DOHH2 (cell line): ENCODE results near the gene BCAR3.
"Not testable (repeated sequence)": the region's sequence is repeated elsewhere in the genome, so short reads cannot be mapped to it uniquely, and the experiment has no call there.

Experiments used
- H3F3A ChIP-seq: fragments of 200-600 bp; sonication (generic), shearing (Covaris generic); 2 replicates; pipeline ENCODE4 v1.6.0; 2016; ENCODE audit warnings: antibody characterized with exemption, mild to moderate bottlenecking; ENCODE audit not compliant: control insufficient read depth, insufficient read depth
- H3K27ac ChIP-seq: fragments of 200-600 bp; sonication (generic); 2 replicates; pipeline ENCODE4 v1.5.1; 2014; ENCODE audit warnings: low read depth, mild to moderate bottlenecking, low read length, moderate library complexity
- H3K27me3 ChIP-seq: fragments of 200-600 bp; sonication (generic); 2 replicates; pipeline ENCODE4 v1.6.1; 2014; ENCODE audit warnings: mild to moderate bottlenecking, low read length, mixed read lengths; ENCODE audit not compliant: control insufficient read depth
- H3K36me3 ChIP-seq: fragments of 200-600 bp; sonication (generic); 2 replicates; pipeline ENCODE4 v1.6.1; 2014; ENCODE audit warnings: mild to moderate bottlenecking, low read length, moderate library complexity, mixed read lengths; ENCODE audit not compliant: control insufficient read depth
- H3K4me1 ChIP-seq: fragments of 200-600 bp; sonication (generic); 2 replicates; pipeline ENCODE4 v1.6.1; 2014; ENCODE audit warnings: mild to moderate bottlenecking, low read length, mixed read lengths; ENCODE audit not compliant: control insufficient read depth
- H3K4me2 ChIP-seq: fragments of 200-600 bp; sonication (generic); 2 replicates; pipeline ENCODE4 v1.6.0; 2014; ENCODE audit warnings: mild to moderate bottlenecking, low read length, moderate library complexity
- H3K4me3 ChIP-seq: fragments of 200-600 bp; sonication (generic); 2 replicates; pipeline ENCODE4 v1.5.1; 2014; ENCODE audit warnings: mild to moderate bottlenecking, low read length, mixed read lengths
- H3K79me2 ChIP-seq: fragments of 200-600 bp; sonication (generic); 2 replicates; pipeline ENCODE4 v1.6.1; 2014; ENCODE audit warnings: mild to moderate bottlenecking, low read length, mixed read lengths; ENCODE audit not compliant: control insufficient read depth
- H3K9me2 ChIP-seq: fragments of 200-600 bp; sonication (generic); replicated peaks from 2 replicates; pipeline ENCODE4 v1.6.1; 2014; ENCODE audit warnings: mild to moderate bottlenecking, low read length, mixed read lengths; ENCODE audit not compliant: control insufficient read depth
- H3K9me3 ChIP-seq: fragments of 200-600 bp; sonication (generic); 2 replicates; pipeline ENCODE4 v1.6.1; 2014; ENCODE audit warnings: antibody characterized with exemption, low read length, mixed read lengths; ENCODE audit not compliant: control insufficient read depth, insufficient read depth
- H4K20me1 ChIP-seq: fragments of 200-600 bp; sonication (generic); 2 replicates; pipeline ENCODE4 v1.6.0; 2014; ENCODE audit warnings: low read depth, mild to moderate bottlenecking, antibody characterized with exemption, low read length, moderate library complexity; ENCODE audit not compliant: control insufficient read depth, insufficient read depth
- EZH2phosphoT487 ChIP-seq: fragments of 200-600 bp; sonication (generic); IDR thresholded peaks from 2 replicates; pipeline ENCODE4 v1.6.1; 2017; ENCODE audit warnings: borderline replicate concordance, mild to moderate bottlenecking, antibody characterized with exemption, low read length, moderate library complexity, mixed read lengths
- TF ChIP-seq, protein P1 (sequence below): fragments of 200-600 bp; sonication (generic); IDR thresholded peaks from one replicate; pipeline ENCODE4 v1.5.1; 2014; ENCODE audit warnings: antibody characterized with exemption, mild to moderate bottlenecking, low read depth, low read length; ENCODE audit not compliant: poor library complexity, severe bottlenecking

The BCAR3 gene

DNA sequence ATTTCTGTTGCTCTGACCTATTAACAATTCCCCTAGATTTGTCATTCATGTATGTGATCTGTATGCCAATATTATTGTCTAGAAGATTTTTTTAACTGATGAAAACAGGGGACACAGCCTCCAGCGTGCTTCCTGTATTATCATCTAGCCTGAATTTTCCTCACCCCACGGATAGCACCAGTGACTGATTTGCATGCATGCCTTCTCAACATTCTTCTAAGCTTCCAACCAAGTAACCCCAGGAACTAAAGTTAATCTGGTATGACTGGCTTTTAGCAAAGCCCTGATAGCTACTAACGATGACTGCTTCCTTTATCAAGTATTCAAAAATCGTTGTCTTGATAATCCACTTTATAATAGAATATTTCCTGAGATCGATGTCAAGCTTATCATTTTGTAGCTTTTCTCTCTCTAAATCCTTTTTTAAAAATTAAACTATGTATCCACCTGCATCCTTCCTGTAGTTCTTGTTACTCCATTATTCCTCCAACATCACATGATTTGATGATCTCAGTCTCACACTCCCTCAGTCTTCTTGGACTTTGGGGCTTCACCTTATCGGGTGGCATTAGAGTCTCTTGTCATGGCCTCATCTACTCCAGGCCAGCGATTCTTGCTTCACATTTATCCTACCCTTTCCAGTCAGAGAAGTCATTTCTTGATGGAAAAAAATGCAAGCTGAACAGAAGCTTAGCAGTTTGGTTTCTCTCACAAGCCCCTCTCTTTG lies 19.0 kb downstream of the BCAR3 start:
- Histone ChIP-seq H3F3A (no peaks in the 10 kb centered on the region), H3K4me1 (no peaks in the 10 kb centered on the region), H3K4me3 (no peak overlapping the region), H3K27me3 (no peaks in the 10 kb centered on the region), H3K79me2 (peaks cover 97% of the 10 kb centered on the region), H4K20me1 (0 out of 2 replicates have a peak, but pooled peaks cover 8% of the 10 kb centered on the region), H3K36me3 (peaks cover 86% of the 10 kb centered on the region), H3K9me2 (no peaks in the 10 kb centered on the region), H3K9me3 (no peaks in the 10 kb centered on the region), H3K4me2 (no peak overlapping the region), H3K27ac (no peak overlapping the region)
- TF ChIP-seq, protein P1, sequence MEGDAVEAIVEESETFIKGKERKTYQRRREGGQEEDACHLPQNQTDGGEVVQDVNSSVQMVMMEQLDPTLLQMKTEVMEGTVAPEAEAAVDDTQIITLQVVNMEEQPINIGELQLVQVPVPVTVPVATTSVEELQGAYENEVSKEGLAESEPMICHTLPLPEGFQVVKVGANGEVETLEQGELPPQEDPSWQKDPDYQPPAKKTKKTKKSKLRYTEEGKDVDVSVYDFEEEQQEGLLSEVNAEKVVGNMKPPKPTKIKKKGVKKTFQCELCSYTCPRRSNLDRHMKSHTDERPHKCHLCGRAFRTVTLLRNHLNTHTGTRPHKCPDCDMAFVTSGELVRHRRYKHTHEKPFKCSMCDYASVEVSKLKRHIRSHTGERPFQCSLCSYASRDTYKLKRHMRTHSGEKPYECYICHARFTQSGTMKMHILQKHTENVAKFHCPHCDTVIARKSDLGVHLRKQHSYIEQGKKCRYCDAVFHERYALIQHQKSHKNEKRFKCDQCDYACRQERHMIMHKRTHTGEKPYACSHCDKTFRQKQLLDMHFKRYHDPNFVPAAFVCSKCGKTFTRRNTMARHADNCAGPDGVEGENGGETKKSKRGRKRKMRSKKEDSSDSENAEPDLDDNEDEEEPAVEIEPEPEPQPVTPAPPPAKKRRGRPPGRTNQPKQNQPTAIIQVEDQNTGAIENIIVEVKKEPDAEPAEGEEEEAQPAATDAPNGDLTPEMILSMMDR = no peak
- TF ChIP-seq EZH2phosphoT487 = no peak

DNA sequence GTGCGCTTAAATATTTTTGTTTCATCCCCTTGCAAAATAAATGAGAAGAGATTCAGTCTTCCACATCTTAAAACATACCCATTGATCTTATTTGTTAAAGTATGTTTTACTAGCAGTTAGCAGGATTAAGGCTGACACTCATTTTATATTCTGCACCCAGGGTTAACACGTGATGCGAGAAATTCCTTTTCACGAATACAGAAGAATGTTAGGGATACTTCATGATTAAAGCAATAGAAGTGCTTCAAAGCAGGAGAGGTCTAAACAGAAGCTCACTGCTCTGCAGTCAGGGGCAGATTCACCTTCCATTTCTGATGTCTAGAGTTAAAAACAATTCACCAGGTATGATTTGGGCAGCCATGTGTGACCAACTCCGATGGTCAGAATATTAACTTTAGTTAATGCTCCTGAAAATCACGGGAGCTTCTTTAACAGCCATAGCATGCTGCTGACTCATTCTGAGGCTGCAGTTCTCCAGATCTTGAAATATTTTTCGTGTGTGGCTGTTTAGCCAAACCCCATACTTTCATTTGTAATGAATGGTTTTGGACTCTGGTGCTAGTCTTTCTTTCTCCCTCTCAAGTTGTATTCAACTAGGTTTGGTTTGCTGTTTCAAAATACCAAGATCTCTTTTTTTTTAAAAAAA lies 19.7 kb downstream of the BCAR3 start:
- Histone ChIP-seq H3K27me3 (no peaks in the 10 kb centered on the region), H4K20me1 (peaks cover 7% of the 10 kb centered on the region; the same call in 1 of the 2 replicates), H3F3A (0 out of 2 replicates have a peak, but pooled peaks cover 6% of the 10 kb centered on the region), H3K9me3 (no peaks in the 10 kb centered on the region), H3K4me1 (no peaks in the 10 kb centered on the region), H3K27ac (no peak overlapping the region), H3K4me2 (no peak overlapping the region), H3K4me3 (no peak overlapping the region), H3K79me2 (peaks cover 97% of the 10 kb centered on the region), H3K9me2 (no peaks in the 10 kb centered on the region), H3K36me3 (peaks cover 85% of the 10 kb centered on the region)
- no peak for TF ChIP-seq EZH2phosphoT487

DNA sequence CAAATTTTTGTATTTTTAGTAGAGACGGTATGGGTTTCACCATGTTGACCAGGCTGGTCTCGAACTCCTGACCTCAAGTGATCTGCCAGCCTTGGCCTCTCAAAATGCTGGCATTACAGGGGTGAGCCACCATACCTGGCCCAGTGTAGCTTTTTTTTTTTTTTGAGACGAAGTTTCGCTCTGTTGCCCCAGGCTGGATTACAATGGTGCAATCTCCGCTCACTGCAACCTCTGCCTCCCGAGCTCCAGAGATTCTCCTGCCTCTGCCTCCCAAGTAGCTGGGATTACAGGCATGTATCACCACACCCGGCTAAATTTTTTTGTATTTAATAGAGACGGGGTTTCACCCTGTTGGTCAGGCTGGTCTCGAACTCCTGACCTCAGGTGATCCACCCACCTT lies 20.3 kb downstream of the BCAR3 start:
- H3K27me3 ChIP-seq, H3K9me3 ChIP-seq, H3K9me2 ChIP-seq, H3K4me2 ChIP-seq, H3K4me1 ChIP-seq, H4K20me1 ChIP-seq, H3K4me3 ChIP-seq, H3K27ac ChIP-seq, H3F3A ChIP-seq: not testable (repeated sequence)
- Histone ChIP-seq H3K79me2 (peaks cover 97% of the 10 kb centered on the region), H3K36me3 (peaks cover 85% of the 10 kb centered on the region)

DNA sequence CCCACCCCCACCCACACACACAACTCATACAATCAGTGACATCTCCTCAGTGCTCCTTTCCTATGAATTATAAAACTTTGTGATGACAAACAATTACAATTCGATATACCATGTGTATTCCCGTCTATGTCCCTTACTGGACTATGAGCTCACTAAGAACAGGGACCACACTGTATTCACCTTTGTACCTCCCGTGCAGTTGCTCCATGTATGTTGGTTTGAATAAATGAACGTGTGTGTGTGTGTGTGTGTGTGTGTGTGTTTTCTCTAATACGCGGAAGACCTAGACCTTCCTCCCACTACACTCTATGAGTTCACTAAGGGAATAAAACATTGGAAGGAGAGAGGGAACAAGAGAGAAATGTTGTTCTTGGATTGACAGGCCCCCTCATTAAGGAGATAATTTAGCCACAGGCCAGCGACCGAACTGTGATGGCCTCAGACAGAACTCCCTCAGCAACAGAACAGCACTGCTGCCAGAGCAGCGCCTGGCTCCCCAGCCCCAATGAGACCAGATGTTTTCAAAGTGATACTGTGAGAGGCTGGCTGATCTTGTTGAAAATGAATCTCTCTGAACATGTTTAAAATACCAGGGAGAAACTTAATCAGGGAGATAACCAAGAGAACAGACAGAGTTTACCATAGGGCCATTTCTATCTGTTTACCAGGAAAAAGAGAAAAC lies 21.7 kb downstream of the BCAR3 start:
- TF ChIP-seq EZH2phosphoT487 = no peak
- TF ChIP-seq, protein P1 = no peak
- Histone ChIP-seq H3K9me3 (no peaks in the 10 kb centered on the region), H3K4me2 (no peak overlapping the region), H4K20me1 (peaks cover 3% of the 10 kb centered on the region; the same call in 1 of the 2 replicates), H3F3A (0 out of 2 replicates have a peak, but pooled peaks cover 6% of the 10 kb centered on the region), H3K36me3 (peaks cover 85% of the 10 kb centered on the region), H3K9me2 (no peaks in the 10 kb centered on the region), H3K4me3 (no peak overlapping the region), H3K79me2 (peaks cover 96% of the 10 kb centered on the region), H3K27ac (no peak overlapping the region), H3K4me1 (no peaks in the 10 kb centered on the region), H3K27me3 (no peaks in the 10 kb centered on the region)
